Mammary epithelial cell (primary cell): Measurements from ENCODE around the gene TANK.

ENCODE experiments used
- CTCF ChIP-seq, 2 donors: IDR thresholded peaks in 1 of 2; conservative IDR thresholded peaks in 1 of 2; 2 replicates each; pipeline ENCODE4 v1.5.1; 2011 to 2012; ENCODE audit warnings: inconsistent platforms in 2 of 2, low read length in 2 of 2, mild to moderate bottlenecking in 2 of 2, control low read depth in 1 of 2, low read depth in 1 of 2; ENCODE audit not compliant: insufficient read depth in 1 of 2; ENCODE audit errors: extremely low read depth in 1 of 2
- EZH2 ChIP-seq: IDR thresholded peaks from 2 replicates; pipeline ENCODE4 v1.6.1; 2012; ENCODE audit warnings: low read length, inconsistent platforms, borderline replicate concordance

- TF ChIP-seq CTCF (conservative IDR thresholded peaks at IDR 0.05 in 1 of 2, IDR thresholded peaks at IDR 0.05 in 1 of 2; ENCODE audit: extremely low read depth in 1 of 2, insufficient read depth in 1 of 2, low read depth in 1 of 2, low read length in 2 of 2) (no peak), EZH2 (no peak)
Observed at GRCh38 chr2:161160226-161161073, at the start of gene TANK.
